ENCODE measurements around the gene CFAP126. TPM values are rescaled to one million over a fixed set of nuclear protein-coding genes. Genes with fewer than 3 reads are reported as not detected.
A peak's percentile ranks its signal among the peaks of the same experiment; 100 is the strongest.

The CFAP126 gene
- total RNA-seq, 4 donors from 2014 or later: not detected

GRCh38 chr1:161350671-161351070 lies 17.0 kb downstream of the CFAP126 start:
- intact Hi-C loops (cut with DNase I; ENCODE audit: low total_unique reads): no loop called here
- no peaks in the 10 kb centered on the region for H3K4me1 ChIP-seq
- H3K36me3 ChIP-seq: peaks cover 3 to 19% of the 10 kb centered on the region in 2 donors
- no peaks in the 10 kb centered on the region for H3K9me3 ChIP-seq
- no peaks in the 10 kb centered on the region for H3K27me3 ChIP-seq
- no peak overlapping the region for H3K27ac ChIP-seq
- DNase-seq: no peak
- TF ChIP-seq POLR2A (IDR thresholded peaks at IDR 0.05) (no peak), CTCF (IDR thresholded peaks at IDR 0.05 in 4 of 5, conservative IDR thresholded peaks at IDR 0.05 in 1 of 5) (no peak)
- in situ Hi-C loops (cut with MboI; ENCODE audit: low sequenced_read_pairs in 4 of 4): no loop called here
- no peak for ATAC-seq
- no peak overlapping the region for H3K4me3 ChIP-seq

GRCh38 chr1:161342821-161343220 lies 24.9 kb downstream of the CFAP126 start:
- H3K27me3 ChIP-seq: no peaks in the 10 kb centered on the region
- peaks cover 5 to 18% of the 10 kb centered on the region in 2 donors for H3K4me1 ChIP-seq
- no peak for ATAC-seq
- in situ Hi-C loops (cut with MboI; ENCODE audit: low sequenced_read_pairs in 4 of 4) (no loop called here), intact Hi-C loops (cut with DNase I; ENCODE audit: low total_unique reads) (no loop called here)
- no peaks in the 10 kb centered on the region for H3K9me3 ChIP-seq
- H3K36me3 ChIP-seq: peaks cover under 1 to 63% of the 10 kb centered on the region in 2 donors
- no peak for DNase-seq
- no peak for TF ChIP-seq POLR2A (IDR thresholded peaks at IDR 0.05)
- no peak for TF ChIP-seq CTCF (IDR thresholded peaks at IDR 0.05 in 4 of 5, conservative IDR thresholded peaks at IDR 0.05 in 1 of 5)
- H3K4me3 ChIP-seq: no peak overlapping the region
- peak overlapping the region in 2 of 4 donors; percentile 20 to 45 for H3K27ac ChIP-seq

- in situ Hi-C loops (cut with MboI; ENCODE audit: low sequenced_read_pairs in 4 of 4) (no loop called here), intact Hi-C loops (cut with DNase I; ENCODE audit: low total_unique reads) (no loop called here)
- H3K27me3 ChIP-seq: no peaks in the 10 kb centered on the region
- ATAC-seq (peak; percentile 54 to 80), DNase-seq (peak in 1 of 2 donors; percentile 14)
- no peak overlapping the region for H3K4me3 ChIP-seq
- peak overlapping the region in 2 of 4 donors; percentile 20 to 45 for H3K27ac ChIP-seq
- H3K36me3 ChIP-seq: peaks cover 0 to 63% of the 10 kb centered on the region in 2 donors
- no peaks in the 10 kb centered on the region for H3K9me3 ChIP-seq
- peaks cover 5 to 18% of the 10 kb centered on the region in 2 donors for H3K4me1 ChIP-seq
- TF ChIP-seq CTCF (IDR thresholded peaks at IDR 0.05 in 4 of 5, conservative IDR thresholded peaks at IDR 0.05 in 1 of 5) (no peak), POLR2A (IDR thresholded peaks at IDR 0.05) (no peak)
These were observed 25.5 kb downstream of the CFAP126 start for GRCh38 chr1:161342177-161342576.

GRCh38 chr1:161335796-161336195 lies 31.9 kb downstream of the CFAP126 start:
- no peak for TF ChIP-seq CTCF (IDR thresholded peaks at IDR 0.05 in 4 of 5, conservative IDR thresholded peaks at IDR 0.05 in 1 of 5)
- no peak for TF ChIP-seq POLR2A (IDR thresholded peaks at IDR 0.05)
- intact Hi-C loops (cut with DNase I; ENCODE audit: low total_unique reads) (no loop called here), in situ Hi-C loops (cut with MboI; ENCODE audit: low sequenced_read_pairs in 4 of 4) (no loop called here)
- H3K4me1 ChIP-seq: no peaks in the 10 kb centered on the region
- H3K4me3 ChIP-seq: no peak overlapping the region
- H3K9me3 ChIP-seq: no peaks in the 10 kb centered on the region
- peaks cover 0 to 42% of the 10 kb centered on the region in 2 donors for H3K36me3 ChIP-seq
- H3K27ac ChIP-seq: no peak overlapping the region
- ATAC-seq: no peak
- H3K27me3 ChIP-seq: no peaks in the 10 kb centered on the region
- DNase-seq: no peak

DNA sequence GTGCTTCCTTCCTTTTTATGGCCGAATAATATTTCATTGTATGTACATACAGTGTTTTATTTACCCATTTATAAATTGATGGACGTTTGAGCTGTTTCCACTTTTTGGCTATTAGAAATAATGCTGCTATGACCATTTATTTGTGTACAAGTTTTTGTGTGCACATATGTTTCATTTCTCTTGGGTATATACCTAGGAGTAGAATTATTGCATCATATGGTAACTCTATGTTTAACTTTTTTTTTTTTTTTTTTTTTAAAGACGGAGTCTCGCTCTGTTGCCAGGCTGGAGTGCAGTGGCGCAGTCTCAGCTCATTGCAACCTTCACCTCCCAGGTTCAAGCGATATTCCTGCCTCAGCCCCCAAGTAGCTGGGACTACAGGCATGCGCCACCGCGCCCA lies 34.5 kb downstream of the CFAP126 start:
- TF ChIP-seq POLR2A (IDR thresholded peaks at IDR 0.05) (no peak), CTCF (IDR thresholded peaks at IDR 0.05 in 4 of 5, conservative IDR thresholded peaks at IDR 0.05 in 1 of 5) (no peak)
- in situ Hi-C loops (cut with MboI; ENCODE audit: low sequenced_read_pairs in 4 of 4): no loop called here
- DNase-seq (no peak), ATAC-seq (no peak)
- no peaks in the 10 kb centered on the region for H3K9me3 ChIP-seq
- H3K36me3 ChIP-seq: peaks cover 0 to 53% of the 10 kb centered on the region in 2 donors
- no peak overlapping the region for H3K4me3 ChIP-seq
- intact Hi-C loops (cut with DNase I; ENCODE audit: low total_unique reads): no loop called here
- no peaks in the 10 kb centered on the region for H3K4me1 ChIP-seq
- no peaks in the 10 kb centered on the region for H3K27me3 ChIP-seq
- H3K27ac ChIP-seq: no peak overlapping the region

Measured in gastrocnemius medialis (tissue), 4 donors.